ENCODE results near the gene EYA2. TPM values are rescaled to one million over a fixed set of nuclear protein-coding genes. Genes with fewer than 3 reads are reported as not detected.

EYA2 gene
- total RNA-seq, 2 experiments from 2014 or later, result not detected

DNA sequence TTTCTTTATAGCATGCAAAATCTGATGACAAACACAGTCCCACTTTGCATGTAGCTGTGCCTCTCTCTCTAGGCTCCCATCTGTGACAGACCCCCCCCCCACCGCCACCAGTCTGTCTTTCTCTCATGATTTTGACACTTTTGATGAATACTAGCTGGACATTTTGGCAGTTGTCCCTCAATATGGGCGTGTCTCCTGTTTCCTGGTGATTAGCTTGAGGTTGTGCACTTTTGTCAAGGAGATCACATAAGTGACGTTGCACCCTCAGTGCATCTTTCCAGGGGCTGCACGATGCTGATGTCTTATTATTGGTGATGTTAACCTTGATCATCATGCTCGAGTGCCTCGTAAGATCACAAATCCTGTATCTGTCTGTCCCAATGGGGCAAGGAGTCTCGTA lies 155.1 kb downstream of the EYA2 start:
- ChIA-PET CTCF (interaction anchor here (0.6 kb wide), 1 partner anchor 119 kb away, joined by 3 read pairs; no protein-coding TSS in a partner anchor), POLR2A (interaction anchor here (0.6 kb wide), 1 partner anchor 12 kb away, joined by 3 read pairs; no protein-coding TSS in a partner anchor)
- Mint-ChIP-seq H3K4me1 (ENCODE audit: low read depth) (no peaks in the 10 kb centered on the region), H3K27ac (no peak overlapping the region), H3K4me3 (no peak overlapping the region), H3K9me3 (peaks cover 11% of the 10 kb centered on the region), H3K36me3 (no peaks in the 10 kb centered on the region), H3K27me3 (peaks cover 11% of the 10 kb centered on the region)
- no peak for DNase-seq
- intact Hi-C loops (cut with micrococcal nuclease), result no loop called here

DNA sequence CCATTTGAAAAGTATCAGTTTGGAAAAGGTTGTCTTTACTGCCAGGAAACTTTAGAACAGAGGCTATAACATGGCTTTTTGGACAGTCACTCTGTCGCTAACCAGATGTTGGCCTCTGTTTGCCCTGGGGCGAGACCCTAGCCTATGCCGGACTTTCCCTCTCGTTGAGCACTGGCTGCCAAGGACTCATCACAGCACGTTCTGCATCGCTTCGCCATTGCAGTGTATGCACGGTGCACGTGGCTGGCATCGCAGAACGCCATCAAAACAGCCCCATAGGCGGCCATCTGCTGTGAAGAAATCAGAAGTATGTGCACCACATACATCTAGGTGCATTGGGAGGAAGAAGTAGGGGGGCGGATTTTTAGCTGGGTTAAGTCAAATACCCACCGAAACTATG lies 156.4 kb downstream of the EYA2 start:
- H3K27ac Mint-ChIP-seq, result no peak overlapping the region
- DNase-seq, result no peak
- no peaks in the 10 kb centered on the region for H3K36me3 Mint-ChIP-seq
- peaks cover 1% of the 10 kb centered on the region for H3K9me3 Mint-ChIP-seq
- H3K4me1 Mint-ChIP-seq (ENCODE audit: low read depth), result no peaks in the 10 kb centered on the region
- ChIA-PET CTCF (no interaction called here), POLR2A (no interaction called here)
- H3K27me3 Mint-ChIP-seq, result peaks cover 16% of the 10 kb centered on the region
- H3K4me3 Mint-ChIP-seq, result no peak overlapping the region
- intact Hi-C loops (cut with micrococcal nuclease), result no loop called here

- Mint-ChIP-seq H3K9me3 (no peaks in the 10 kb centered on the region), H3K27me3 (peaks cover 14% of the 10 kb centered on the region), H3K36me3 (no peaks in the 10 kb centered on the region), H3K4me3 (no peak overlapping the region), H3K4me1 (ENCODE audit: low read depth) (no peaks in the 10 kb centered on the region), H3K27ac (no peak overlapping the region)
- intact Hi-C loops (cut with micrococcal nuclease), result no loop called here
- DNase-seq, result no peak
- ChIA-PET POLR2A (no interaction called here), CTCF (no interaction called here)
Observed at GRCh38 chr20:47051936-47052526, 157.4 kb downstream of the EYA2 start.

DNA sequence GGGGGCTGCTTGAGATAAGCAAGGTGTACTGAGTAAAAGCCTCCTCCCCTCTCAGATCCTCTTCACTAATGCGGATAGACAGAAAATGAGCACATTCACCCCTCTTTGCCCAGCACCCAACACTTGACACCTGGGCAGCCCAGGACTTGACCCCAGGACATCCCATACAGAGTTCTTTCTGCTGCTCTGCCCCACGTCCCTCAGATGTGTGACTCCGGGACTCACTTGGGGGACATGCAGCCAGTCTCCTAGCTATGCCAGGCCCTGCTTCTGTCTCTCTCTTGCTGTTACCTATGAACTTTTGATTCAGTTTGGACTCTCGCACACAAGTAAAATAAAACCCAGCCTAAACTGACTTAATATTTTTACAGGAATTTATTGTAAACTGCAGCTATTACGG lies 159.9 kb downstream of the EYA2 start:
- POLR2A ChIA-PET, result no interaction called here
- intact Hi-C loops (cut with micrococcal nuclease), result no loop called here
- Mint-ChIP-seq H3K4me1 (ENCODE audit: low read depth) (no peaks in the 10 kb centered on the region), H3K27ac (no peak overlapping the region), H3K4me3 (no peak overlapping the region), H3K27me3 (peaks cover 10% of the 10 kb centered on the region), H3K36me3 (no peaks in the 10 kb centered on the region), H3K9me3 (no peaks in the 10 kb centered on the region)
- CTCF ChIA-PET, result no interaction called here
- DNase-seq, result no peak

DNA sequence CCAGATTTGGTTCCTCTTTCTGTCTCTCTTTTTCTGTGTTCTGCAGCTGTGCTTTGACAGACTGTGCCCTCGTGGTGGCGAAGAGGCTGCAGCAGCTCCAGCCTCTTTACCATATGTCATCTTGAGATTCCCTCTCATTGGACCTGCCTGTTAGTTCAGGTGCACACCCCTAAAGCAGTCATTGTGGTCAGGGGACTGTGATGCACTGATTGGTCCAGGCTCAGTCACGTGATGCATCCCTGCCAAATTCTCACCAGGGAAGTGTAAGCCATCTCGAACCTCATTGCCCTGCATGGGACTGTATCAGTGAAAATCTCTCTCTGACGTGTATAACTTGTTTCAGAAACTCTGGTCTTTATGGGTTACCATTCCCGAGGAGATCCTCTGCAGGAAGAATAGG lies 160.3 kb downstream of the EYA2 start:
- POLR2A ChIA-PET, result no interaction called here
- Mint-ChIP-seq H3K4me1 (ENCODE audit: low read depth) (no peaks in the 10 kb centered on the region), H3K9me3 (no peaks in the 10 kb centered on the region), H3K36me3 (no peaks in the 10 kb centered on the region), H3K27ac (no peak overlapping the region), H3K4me3 (no peak overlapping the region), H3K27me3 (peaks cover 7% of the 10 kb centered on the region)
- DNase-seq, result no peak
- CTCF ChIA-PET, result no interaction called here
- intact Hi-C loops (cut with micrococcal nuclease), result no loop called here

DNA sequence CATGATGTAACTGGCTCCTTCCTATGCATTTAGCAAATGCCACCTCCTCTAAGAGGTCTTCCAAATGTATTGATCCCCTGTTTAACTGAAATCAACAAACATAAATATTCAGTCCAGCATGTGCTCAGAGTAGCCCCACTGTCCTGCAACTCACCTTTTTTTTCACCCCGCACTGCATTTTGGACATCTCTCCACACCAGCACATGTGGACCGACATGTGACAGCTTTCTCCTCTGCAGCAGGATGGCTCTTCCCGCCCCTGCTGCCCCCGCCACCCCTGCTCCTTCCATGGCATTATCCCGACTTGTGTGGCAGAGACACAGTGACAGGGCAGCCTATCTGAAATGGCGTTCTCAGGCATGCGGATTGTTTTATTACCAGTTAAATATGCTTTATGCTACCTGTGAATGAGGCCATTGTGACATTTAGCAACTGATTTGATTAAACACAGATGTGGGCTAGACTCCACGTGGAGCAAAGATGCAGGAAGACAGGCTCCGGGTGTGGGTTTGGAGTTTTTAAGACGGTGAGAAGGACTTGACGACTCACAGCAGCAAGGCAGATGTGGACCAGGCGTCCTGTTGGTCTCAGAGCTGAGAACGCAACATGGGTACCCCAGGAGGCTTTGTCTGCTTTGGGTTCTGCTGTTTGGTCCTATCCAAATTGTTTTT lies 161.2 kb downstream of the EYA2 start:
- Mint-ChIP-seq H3K27me3 (peaks cover 5% of the 10 kb centered on the region), H3K9me3 (no peaks in the 10 kb centered on the region), H3K4me1 (ENCODE audit: low read depth) (no peaks in the 10 kb centered on the region), H3K4me3 (no peak overlapping the region), H3K36me3 (no peaks in the 10 kb centered on the region), H3K27ac (no peak overlapping the region)
- ChIA-PET CTCF (interaction anchor here (0.6 kb wide), 1 partner anchor 281 kb away, joined by 3 read pairs; no protein-coding TSS in a partner anchor), POLR2A (no interaction called here)
- intact Hi-C loops (cut with micrococcal nuclease), result no loop called here
- DNase-seq, result no peak

- Mint-ChIP-seq H3K4me1 (ENCODE audit: low read depth) (no peaks in the 10 kb centered on the region), H3K27ac (no peak overlapping the region), H3K36me3 (no peaks in the 10 kb centered on the region), H3K27me3 (peaks cover 5% of the 10 kb centered on the region), H3K9me3 (no peaks in the 10 kb centered on the region), H3K4me3 (no peak overlapping the region)
- intact Hi-C loops (cut with micrococcal nuclease), result no loop called here
- DNase-seq, result no peak
- ChIA-PET POLR2A (no interaction called here), CTCF (no interaction called here)
Observed at GRCh38 chr20:47057661-47058060, 163.0 kb downstream of the EYA2 start.

GRCh38 chr20:47058236-47058635 lies 163.6 kb downstream of the EYA2 start:
- no peaks in the 10 kb centered on the region for H3K4me1 Mint-ChIP-seq (ENCODE audit: low read depth)
- H3K27me3 Mint-ChIP-seq, result peaks cover 5% of the 10 kb centered on the region
- no peak overlapping the region for H3K4me3 Mint-ChIP-seq
- no peaks in the 10 kb centered on the region for H3K36me3 Mint-ChIP-seq
- CTCF ChIA-PET, result no interaction called here
- DNase-seq, result no peak
- H3K9me3 Mint-ChIP-seq, result no peaks in the 10 kb centered on the region
- intact Hi-C loops (cut with micrococcal nuclease), result no loop called here
- POLR2A ChIA-PET, result no interaction called here
- H3K27ac Mint-ChIP-seq, result no peak overlapping the region

DNA sequence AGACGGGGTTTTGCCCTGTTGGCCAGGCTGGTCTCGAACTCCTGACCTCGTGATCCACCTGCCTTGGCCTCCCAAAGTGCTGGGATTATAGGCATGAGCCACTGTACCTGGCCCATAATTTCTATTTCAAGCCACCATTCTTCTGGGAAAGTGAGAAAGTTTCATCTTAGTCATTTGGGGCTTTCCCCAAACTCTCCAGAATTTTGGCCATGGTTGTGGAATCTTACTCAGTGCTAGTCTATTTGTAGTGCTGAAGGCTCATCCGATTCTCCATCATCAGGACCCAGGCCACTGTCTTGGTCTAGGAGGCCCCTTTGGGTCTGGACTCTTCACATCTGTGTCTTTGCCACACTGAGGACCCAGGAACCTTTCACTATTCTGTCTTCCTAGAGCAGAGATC lies 164.9 kb downstream of the EYA2 start:
- CTCF ChIA-PET, result no interaction called here
- POLR2A ChIA-PET, result no interaction called here
- Mint-ChIP-seq H3K4me1 (ENCODE audit: low read depth) (no peaks in the 10 kb centered on the region), H3K27me3 (peaks cover 6% of the 10 kb centered on the region), H3K36me3 (no peaks in the 10 kb centered on the region), H3K4me3 (no peak overlapping the region), H3K27ac (no peak overlapping the region), H3K9me3 (peaks cover under 1% of the 10 kb centered on the region)
- intact Hi-C loops (cut with micrococcal nuclease), result no loop called here
- no peak for DNase-seq

DNA sequence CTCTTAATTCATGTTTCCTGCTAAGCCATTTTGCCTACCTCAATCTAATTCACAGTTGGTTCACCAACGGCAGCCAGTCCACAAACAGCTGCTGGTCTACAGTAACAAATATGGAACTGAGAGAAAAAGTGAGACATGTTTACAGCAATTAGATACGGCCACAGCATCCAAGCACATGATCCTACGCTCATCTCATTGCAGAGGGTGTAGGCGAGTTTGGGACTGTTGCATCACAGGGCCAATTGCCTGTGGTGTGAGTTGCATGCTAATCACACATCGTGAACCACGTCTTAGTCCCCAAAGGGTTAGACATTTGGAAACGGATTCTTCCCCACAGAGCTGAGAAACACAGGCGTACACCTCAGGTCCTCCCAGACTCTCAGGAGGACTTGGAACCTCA lies 166.9 kb downstream of the EYA2 start:
- CTCF ChIA-PET, result no interaction called here
- H3K36me3 Mint-ChIP-seq, result no peaks in the 10 kb centered on the region
- intact Hi-C loops (cut with micrococcal nuclease), result no loop called here
- no peak overlapping the region for H3K27ac Mint-ChIP-seq
- POLR2A ChIA-PET, result no interaction called here
- peaks cover 6% of the 10 kb centered on the region for H3K9me3 Mint-ChIP-seq
- peaks cover 6% of the 10 kb centered on the region for H3K27me3 Mint-ChIP-seq
- no peak for DNase-seq
- no peaks in the 10 kb centered on the region for H3K4me1 Mint-ChIP-seq (ENCODE audit: low read depth)
- H3K4me3 Mint-ChIP-seq, result no peak overlapping the region

- peaks cover 6% of the 10 kb centered on the region for H3K27me3 Mint-ChIP-seq
- no peaks in the 10 kb centered on the region for H3K36me3 Mint-ChIP-seq
- H3K4me1 Mint-ChIP-seq (ENCODE audit: low read depth), result no peaks in the 10 kb centered on the region
- no peak overlapping the region for H3K4me3 Mint-ChIP-seq
- intact Hi-C loops (cut with micrococcal nuclease), result no loop called here
- POLR2A ChIA-PET, result no interaction called here
- no peak for DNase-seq
- CTCF ChIA-PET, result no interaction called here
- H3K9me3 Mint-ChIP-seq, result peaks cover 14% of the 10 kb centered on the region
- no peak overlapping the region for H3K27ac Mint-ChIP-seq
Observed at GRCh38 chr20:47062226-47062890, 167.7 kb downstream of the EYA2 start.

- POLR2A ChIA-PET, result no interaction called here
- no peak for DNase-seq
- Mint-ChIP-seq H3K4me1 (ENCODE audit: low read depth) (no peaks in the 10 kb centered on the region), H3K36me3 (no peaks in the 10 kb centered on the region), H3K27me3 (peaks cover 6% of the 10 kb centered on the region), H3K27ac (no peak overlapping the region), H3K9me3 (peaks cover 23% of the 10 kb centered on the region), H3K4me3 (no peak overlapping the region)
- CTCF ChIA-PET, result no interaction called here
- intact Hi-C loops (cut with micrococcal nuclease), result no loop called here
Observed at GRCh38 chr20:47063407-47063806, 168.8 kb downstream of the EYA2 start.

GRCh38 chr20:47063808-47064207 lies 169.2 kb downstream of the EYA2 start:
- ChIA-PET POLR2A (no interaction called here), CTCF (no interaction called here)
- Mint-ChIP-seq H3K4me1 (ENCODE audit: low read depth) (no peaks in the 10 kb centered on the region), H3K27me3 (peaks cover 6% of the 10 kb centered on the region), H3K36me3 (no peaks in the 10 kb centered on the region), H3K27ac (no peak overlapping the region), H3K9me3 (peaks cover 27% of the 10 kb centered on the region), H3K4me3 (no peak overlapping the region)
- intact Hi-C loops (cut with micrococcal nuclease), result no loop called here
- no peak for DNase-seq
